IPS-11a (cell line): ENCODE results near the gene SETDB2.

Experiments used
- H3K4me3 ChIP-seq: one replicate; pipeline ENCODE4 v1.5.1; 2013; ENCODE audit warnings: low read depth, low read length, control low read depth

The SETDB2 gene

GRCh38 chr13:49528161-49528560, 84.1 kb downstream of the SETDB2 start:
- no peak overlapping the region for H3K4me3 ChIP-seq

GRCh38 chr13:49530457-49530856, 86.4 kb downstream of the SETDB2 start:
- H3K4me3 ChIP-seq: no peak overlapping the region

- no peak overlapping the region for H3K4me3 ChIP-seq
These were observed 88.5 kb downstream of the SETDB2 start for GRCh38 chr13:49532593-49532992.

- H3K4me3 ChIP-seq: no peak overlapping the region
These were observed 88.9 kb downstream of the SETDB2 start for GRCh38 chr13:49533011-49533410.

GRCh38 chr13:49533591-49534269, 89.7 kb downstream of the SETDB2 start:
- no peak overlapping the region for H3K4me3 ChIP-seq

- H3K4me3 ChIP-seq: no peak overlapping the region
These were observed 92.2 kb downstream of the SETDB2 start for GRCh38 chr13:49536144-49536873.

GRCh38 chr13:49538404-49538803, 94.3 kb downstream of the SETDB2 start:
- no peak overlapping the region for H3K4me3 ChIP-seq

- no peak overlapping the region for H3K4me3 ChIP-seq
These were observed 95.2 kb downstream of the SETDB2 start for GRCh38 chr13:49539313-49539712.

GRCh38 chr13:49539746-49540145, 95.7 kb downstream of the SETDB2 start:
- no peak overlapping the region for H3K4me3 ChIP-seq

- no peak overlapping the region for H3K4me3 ChIP-seq
These were observed 96.5 kb downstream of the SETDB2 start for GRCh38 chr13:49540552-49540951.

- no peak overlapping the region for H3K4me3 ChIP-seq
These were observed 99.6 kb downstream of the SETDB2 start for GRCh38 chr13:49543656-49544055.
